DOHH2 (cell line): ENCODE measurements around the gene AMIGO3.

Source experiments
- H3F3A ChIP-seq: fragments of 200-600 bp; sonication (generic), shearing (Covaris generic); 2 replicates; pipeline ENCODE4 v1.6.0; 2016; ENCODE audit warnings: antibody characterized with exemption, mild to moderate bottlenecking; ENCODE audit not compliant: control insufficient read depth, insufficient read depth
- H3K27ac ChIP-seq: fragments of 200-600 bp; sonication (generic); 2 replicates; pipeline ENCODE4 v1.5.1; 2014; ENCODE audit warnings: low read depth, mild to moderate bottlenecking, low read length, moderate library complexity
- H3K27me3 ChIP-seq: fragments of 200-600 bp; sonication (generic); 2 replicates; pipeline ENCODE4 v1.6.1; 2014; ENCODE audit warnings: mild to moderate bottlenecking, low read length, mixed read lengths; ENCODE audit not compliant: control insufficient read depth
- H3K36me3 ChIP-seq: fragments of 200-600 bp; sonication (generic); 2 replicates; pipeline ENCODE4 v1.6.1; 2014; ENCODE audit warnings: mild to moderate bottlenecking, low read length, moderate library complexity, mixed read lengths; ENCODE audit not compliant: control insufficient read depth
- H3K4me1 ChIP-seq: fragments of 200-600 bp; sonication (generic); 2 replicates; pipeline ENCODE4 v1.6.1; 2014; ENCODE audit warnings: mild to moderate bottlenecking, low read length, mixed read lengths; ENCODE audit not compliant: control insufficient read depth
- H3K4me2 ChIP-seq: fragments of 200-600 bp; sonication (generic); 2 replicates; pipeline ENCODE4 v1.6.0; 2014; ENCODE audit warnings: mild to moderate bottlenecking, low read length, moderate library complexity
- H3K4me3 ChIP-seq: fragments of 200-600 bp; sonication (generic); 2 replicates; pipeline ENCODE4 v1.5.1; 2014; ENCODE audit warnings: mild to moderate bottlenecking, low read length, mixed read lengths
- H3K79me2 ChIP-seq: fragments of 200-600 bp; sonication (generic); 2 replicates; pipeline ENCODE4 v1.6.1; 2014; ENCODE audit warnings: mild to moderate bottlenecking, low read length, mixed read lengths; ENCODE audit not compliant: control insufficient read depth
- H3K9me2 ChIP-seq: fragments of 200-600 bp; sonication (generic); replicated peaks from 2 replicates; pipeline ENCODE4 v1.6.1; 2014; ENCODE audit warnings: mild to moderate bottlenecking, low read length, mixed read lengths; ENCODE audit not compliant: control insufficient read depth
- H3K9me3 ChIP-seq: fragments of 200-600 bp; sonication (generic); 2 replicates; pipeline ENCODE4 v1.6.1; 2014; ENCODE audit warnings: antibody characterized with exemption, low read length, mixed read lengths; ENCODE audit not compliant: control insufficient read depth, insufficient read depth
- H4K20me1 ChIP-seq: fragments of 200-600 bp; sonication (generic); 2 replicates; pipeline ENCODE4 v1.6.0; 2014; ENCODE audit warnings: low read depth, mild to moderate bottlenecking, antibody characterized with exemption, low read length, moderate library complexity; ENCODE audit not compliant: control insufficient read depth, insufficient read depth
- EZH2phosphoT487 ChIP-seq: fragments of 200-600 bp; sonication (generic); IDR thresholded peaks from 2 replicates; pipeline ENCODE4 v1.6.1; 2017; ENCODE audit warnings: borderline replicate concordance, mild to moderate bottlenecking, antibody characterized with exemption, low read length, moderate library complexity, mixed read lengths
- TF ChIP-seq, protein P1 (sequence below): fragments of 200-600 bp; sonication (generic); IDR thresholded peaks from one replicate; pipeline ENCODE4 v1.5.1; 2014; ENCODE audit warnings: antibody characterized with exemption, mild to moderate bottlenecking, low read depth, low read length; ENCODE audit not compliant: poor library complexity, severe bottlenecking

Gene AMIGO3

DNA sequence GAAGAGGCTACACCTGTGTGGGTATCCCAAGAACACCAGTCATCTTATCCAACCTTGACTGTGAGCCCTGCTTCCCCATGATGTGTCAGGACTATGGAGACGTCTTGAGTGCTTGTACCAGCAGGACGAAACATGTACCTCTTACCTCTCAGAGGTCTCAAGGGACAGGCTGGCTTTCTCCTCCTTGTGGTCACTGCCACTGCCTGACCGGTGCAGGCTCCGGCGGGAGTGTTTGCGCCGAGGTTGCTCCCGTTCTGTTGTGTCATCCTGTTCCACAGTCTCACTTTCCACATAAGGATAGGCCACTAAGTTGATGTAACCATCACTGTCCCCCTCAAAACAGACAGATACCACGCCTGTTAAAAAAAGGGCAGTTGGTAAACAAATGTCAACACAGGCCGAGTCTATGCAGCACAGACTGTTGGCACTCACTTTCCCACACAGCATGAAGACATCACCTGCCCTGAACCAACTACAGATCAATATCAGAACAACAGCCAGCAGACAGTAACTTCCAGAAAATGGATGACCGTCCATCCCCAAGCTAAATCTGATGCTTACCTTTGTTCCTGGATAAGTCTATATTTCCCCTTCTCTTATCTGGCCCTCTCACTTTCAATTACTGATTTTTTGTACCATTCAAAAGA lies 18.7 kb upstream of the AMIGO3 start:
- H3K27me3 ChIP-seq, result no peaks in the 10 kb centered on the region
- no peaks in the 10 kb centered on the region for H3K4me1 ChIP-seq
- no peak overlapping the region for H3K4me2 ChIP-seq
- peaks cover 47% of the 10 kb centered on the region for H3K36me3 ChIP-seq
- H3K9me2 ChIP-seq, result no peaks in the 10 kb centered on the region
- no peak overlapping the region for H3K4me3 ChIP-seq
- peaks cover 2% of the 10 kb centered on the region; the same call in 1 of the 2 replicates for H3K79me2 ChIP-seq
- H3K27ac ChIP-seq, result no peak overlapping the region
- TF ChIP-seq, protein P1, sequence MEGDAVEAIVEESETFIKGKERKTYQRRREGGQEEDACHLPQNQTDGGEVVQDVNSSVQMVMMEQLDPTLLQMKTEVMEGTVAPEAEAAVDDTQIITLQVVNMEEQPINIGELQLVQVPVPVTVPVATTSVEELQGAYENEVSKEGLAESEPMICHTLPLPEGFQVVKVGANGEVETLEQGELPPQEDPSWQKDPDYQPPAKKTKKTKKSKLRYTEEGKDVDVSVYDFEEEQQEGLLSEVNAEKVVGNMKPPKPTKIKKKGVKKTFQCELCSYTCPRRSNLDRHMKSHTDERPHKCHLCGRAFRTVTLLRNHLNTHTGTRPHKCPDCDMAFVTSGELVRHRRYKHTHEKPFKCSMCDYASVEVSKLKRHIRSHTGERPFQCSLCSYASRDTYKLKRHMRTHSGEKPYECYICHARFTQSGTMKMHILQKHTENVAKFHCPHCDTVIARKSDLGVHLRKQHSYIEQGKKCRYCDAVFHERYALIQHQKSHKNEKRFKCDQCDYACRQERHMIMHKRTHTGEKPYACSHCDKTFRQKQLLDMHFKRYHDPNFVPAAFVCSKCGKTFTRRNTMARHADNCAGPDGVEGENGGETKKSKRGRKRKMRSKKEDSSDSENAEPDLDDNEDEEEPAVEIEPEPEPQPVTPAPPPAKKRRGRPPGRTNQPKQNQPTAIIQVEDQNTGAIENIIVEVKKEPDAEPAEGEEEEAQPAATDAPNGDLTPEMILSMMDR, result no peak
- TF ChIP-seq EZH2phosphoT487, result no peak
- H3K9me3 ChIP-seq, result no peaks in the 10 kb centered on the region
- H4K20me1 ChIP-seq, result no peaks in the 10 kb centered on the region
- H3F3A ChIP-seq, result no peaks in the 10 kb centered on the region

GRCh38 chr3:49734752-49735151 lies 15.3 kb upstream of the AMIGO3 start:
- no peak overlapping the region for H3K4me3 ChIP-seq
- no peak overlapping the region for H3K27ac ChIP-seq
- no peaks in the 10 kb centered on the region for H3K9me3 ChIP-seq
- H3K79me2 ChIP-seq, result peaks cover 2% of the 10 kb centered on the region; the same call in 1 of the 2 replicates
- no peak overlapping the region for H3K4me2 ChIP-seq
- no peaks in the 10 kb centered on the region for H3K9me2 ChIP-seq
- no peaks in the 10 kb centered on the region for H4K20me1 ChIP-seq
- TF ChIP-seq, protein P1, result no peak
- TF ChIP-seq EZH2phosphoT487, result no peak
- peaks cover 64% of the 10 kb centered on the region for H3K36me3 ChIP-seq
- no peaks in the 10 kb centered on the region for H3F3A ChIP-seq
- H3K4me1 ChIP-seq, result no peaks in the 10 kb centered on the region
- no peaks in the 10 kb centered on the region for H3K27me3 ChIP-seq

DNA sequence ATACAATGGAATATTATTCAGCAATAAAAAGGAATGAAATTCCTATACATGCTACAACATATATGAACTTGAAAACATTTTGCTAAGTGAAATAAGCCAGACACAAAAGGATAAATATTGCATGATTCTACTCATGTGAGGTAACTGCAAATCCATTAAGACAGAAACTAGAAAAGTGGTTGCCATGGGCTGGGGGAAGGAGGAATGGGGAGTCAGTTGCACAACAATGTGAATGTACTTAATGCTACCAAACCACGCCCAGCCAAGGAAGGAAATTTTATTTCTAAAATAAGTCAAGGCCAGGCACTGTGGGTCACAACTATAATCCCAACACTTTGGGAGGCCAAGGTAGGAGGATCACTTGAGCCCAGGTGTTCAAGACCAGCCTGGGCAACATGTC lies 14.1 kb upstream of the AMIGO3 start:
- no peaks in the 10 kb centered on the region for H3K27me3 ChIP-seq
- H3K4me2 ChIP-seq, result no peak overlapping the region
- H3K9me2 ChIP-seq, result no peaks in the 10 kb centered on the region
- 0 out of 2 replicates have a peak, but pooled peaks cover 2% of the 10 kb centered on the region for H3K79me2 ChIP-seq
- H3K4me1 ChIP-seq, result no peaks in the 10 kb centered on the region
- no peaks in the 10 kb centered on the region for H3K9me3 ChIP-seq
- no peak overlapping the region for H3K27ac ChIP-seq
- H3F3A ChIP-seq, result no peaks in the 10 kb centered on the region
- peaks cover 60% of the 10 kb centered on the region for H3K36me3 ChIP-seq
- H4K20me1 ChIP-seq, result no peaks in the 10 kb centered on the region
- no peak for TF ChIP-seq EZH2phosphoT487
- TF ChIP-seq, protein P1, result no peak
- no peak overlapping the region for H3K4me3 ChIP-seq
